Tibial artery (tissue), 4 donors: ENCODE measurements around the gene TBX4.

Experiments used
- DNase-seq, 2 donors: peaks; one replicate each; pipeline ENCODE4 v3.0.0-alpha.2; 2019
- H3K27ac ChIP-seq, 2 donors: fragments of 200-600 bp; sonication (generic) in 1 of 2; 1 replicate in 1 of 2; 2 replicates in 1 of 2; pipeline ENCODE4 v1.5.1; 2018 to 2019; ENCODE audit warnings: mild to moderate bottlenecking in 1 of 2
- H3K27me3 ChIP-seq, 2 donors: fragments of 200-600 bp; sonication (generic) in 1 of 2; one replicate each; pipeline versions ENCODE4 v1.5.1 to v1.6.0; 2016 to 2019
- H3K36me3 ChIP-seq, 3 donors: fragments of 200-600 bp; sonication (generic) in 2 of 3; one replicate each; pipeline ENCODE4 v1.5.1; 2016 to 2019; ENCODE audit warnings: mild to moderate bottlenecking in 2 of 3
- H3K4me1 ChIP-seq, 4 donors: fragments of 200-600 bp; sonication (generic) in 2 of 4; 1 replicate in 3 of 4; 2 replicates in 1 of 4; pipeline ENCODE4 v1.5.1; 2016 to 2019
- H3K4me3 ChIP-seq, 2 donors: fragments of 200-600 bp; sonication (generic) in 1 of 2; 1 replicate in 1 of 2; 2 replicates in 1 of 2; pipeline ENCODE4 v1.5.1; 2018 to 2019; ENCODE audit warnings: mild to moderate bottlenecking in 2 of 2
- H3K9me3 ChIP-seq, 3 donors: fragments of 200-600 bp; sonication (generic) in 1 of 3; one replicate each; pipeline ENCODE4 v1.5.1; 2016 to 2019
- intact Hi-C: fragments of 100-400 bp; cut with DNase I; formaldehyde crosslinking; loops from one replicate; pipeline ENCODE4 v1.15.0; 2023; ENCODE audit warnings: low total_unique reads
- TF ChIP-seq, protein P1 (sequence below), 2 experiments: fragments of 200-600 bp in 1 of 2; fragments of 450-650 bp in 1 of 2; IDR thresholded peaks; one replicate each; pipeline ENCODE4 v1.5.1; 2017 to 2019; ENCODE audit warnings: antibody characterized with exemption in 2 of 2, mild to moderate bottlenecking in 1 of 2, moderate library complexity in 1 of 2

The TBX4 gene

DNA sequence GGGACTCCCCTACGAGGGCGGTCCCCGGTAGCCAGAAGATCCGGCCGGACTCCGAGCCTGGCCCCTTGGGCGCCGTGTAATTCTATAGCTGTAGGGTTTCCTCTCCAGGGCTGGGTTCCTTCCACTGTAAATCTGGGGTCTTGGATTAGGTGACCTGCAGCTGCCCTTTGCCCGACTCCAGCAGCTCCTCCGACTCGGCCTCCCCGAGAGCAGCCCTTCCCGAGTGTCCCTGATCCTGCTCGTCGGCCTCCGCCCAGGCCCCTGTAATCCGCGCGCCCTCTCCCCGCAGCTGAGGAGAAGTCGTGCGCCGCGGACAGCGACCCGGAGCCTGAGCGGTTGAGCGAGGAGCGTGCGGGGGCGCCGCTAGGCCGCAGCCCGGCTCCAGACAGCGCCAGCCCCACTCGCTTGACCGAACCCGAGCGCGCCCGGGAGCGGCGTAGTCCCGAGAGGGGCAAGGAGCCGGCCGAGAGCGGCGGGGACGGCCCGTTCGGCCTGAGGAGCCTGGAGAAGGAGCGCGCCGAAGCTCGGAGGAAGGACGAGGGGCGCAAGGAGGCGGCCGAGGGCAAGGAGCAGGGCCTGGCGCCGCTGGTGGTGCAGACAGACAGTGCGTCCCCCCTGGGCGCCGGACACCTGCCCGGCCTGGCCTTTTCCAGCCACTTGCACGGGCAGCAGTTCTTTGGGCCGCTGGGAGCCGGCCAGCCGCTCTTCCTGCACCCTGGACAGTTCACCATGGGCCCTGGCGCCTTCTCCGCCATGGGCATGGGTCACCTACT is 47.1 kb upstream of the TBX4 start:
- Histone ChIP-seq H3K36me3 (peaks cover 28 to 53% (median 44%) of the 10 kb centered on the region in 3 donors), H3K27ac (peak overlapping the region; percentile 98), H3K4me3 (peak overlapping the region; percentile 77 to 86), H3K27me3 (peaks cover 0 to 2% of the 10 kb centered on the region in 2 donors), H3K9me3 (no peaks in the 10 kb centered on the region), H3K4me1 (peaks cover 0 to 80% (median 61%) of the 10 kb centered on the region in 4 donors)
- intact Hi-C loops: loop anchor here (5.0 kb wide), 2 partner anchors 403 to 503 kb away; no protein-coding TSS in a partner anchor
- TF ChIP-seq, protein P1, sequence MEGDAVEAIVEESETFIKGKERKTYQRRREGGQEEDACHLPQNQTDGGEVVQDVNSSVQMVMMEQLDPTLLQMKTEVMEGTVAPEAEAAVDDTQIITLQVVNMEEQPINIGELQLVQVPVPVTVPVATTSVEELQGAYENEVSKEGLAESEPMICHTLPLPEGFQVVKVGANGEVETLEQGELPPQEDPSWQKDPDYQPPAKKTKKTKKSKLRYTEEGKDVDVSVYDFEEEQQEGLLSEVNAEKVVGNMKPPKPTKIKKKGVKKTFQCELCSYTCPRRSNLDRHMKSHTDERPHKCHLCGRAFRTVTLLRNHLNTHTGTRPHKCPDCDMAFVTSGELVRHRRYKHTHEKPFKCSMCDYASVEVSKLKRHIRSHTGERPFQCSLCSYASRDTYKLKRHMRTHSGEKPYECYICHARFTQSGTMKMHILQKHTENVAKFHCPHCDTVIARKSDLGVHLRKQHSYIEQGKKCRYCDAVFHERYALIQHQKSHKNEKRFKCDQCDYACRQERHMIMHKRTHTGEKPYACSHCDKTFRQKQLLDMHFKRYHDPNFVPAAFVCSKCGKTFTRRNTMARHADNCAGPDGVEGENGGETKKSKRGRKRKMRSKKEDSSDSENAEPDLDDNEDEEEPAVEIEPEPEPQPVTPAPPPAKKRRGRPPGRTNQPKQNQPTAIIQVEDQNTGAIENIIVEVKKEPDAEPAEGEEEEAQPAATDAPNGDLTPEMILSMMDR (IDR thresholded peaks at IDR 0.05): no peak
- DNase-seq: peak in 1 of 2 donors; percentile 70

DNA sequence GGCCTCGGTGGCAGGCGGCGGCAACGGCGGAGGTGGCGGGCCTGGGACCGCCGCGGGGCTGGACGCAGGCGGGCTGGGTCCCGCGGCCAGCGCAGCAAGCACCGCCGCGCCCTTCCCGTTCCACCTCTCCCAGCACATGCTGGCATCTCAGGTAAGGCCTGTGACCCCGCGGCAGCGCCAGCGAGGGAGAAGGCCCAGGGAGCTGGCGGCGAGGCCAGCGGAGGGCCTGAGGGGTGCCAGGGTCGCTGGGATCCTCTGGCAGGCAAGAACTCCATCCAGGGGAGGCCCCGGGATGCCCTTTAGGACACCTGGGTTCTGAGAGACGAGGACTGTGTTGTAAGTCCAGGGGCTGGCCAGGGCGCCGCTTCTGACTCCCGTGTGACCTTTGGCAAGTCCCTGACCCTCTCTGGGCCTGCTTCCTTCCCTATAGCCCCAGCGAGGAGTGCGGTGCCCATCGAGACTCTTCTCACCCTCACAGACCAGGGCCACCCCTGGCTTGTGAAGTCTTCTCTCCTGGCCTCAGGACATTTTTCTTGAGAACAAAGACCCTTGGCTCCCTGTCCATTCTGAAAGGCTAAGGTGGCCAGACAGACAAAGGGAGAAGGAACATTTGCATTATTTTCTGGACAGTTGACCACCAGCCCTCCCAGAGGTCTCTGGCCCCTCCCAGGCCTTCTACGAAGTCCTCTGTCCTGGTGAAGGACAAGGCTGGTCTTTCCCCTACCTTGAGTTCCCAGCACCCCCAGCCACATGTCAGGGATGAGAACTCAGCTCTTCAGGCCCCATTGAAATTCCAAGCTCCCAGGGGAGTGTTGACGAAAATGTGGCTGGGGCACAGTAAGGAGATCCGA is 46.3 kb upstream of the TBX4 start:
- Histone ChIP-seq H3K4me1 (peaks cover 0 to 86% (median 68%) of the 10 kb centered on the region in 4 donors), H3K36me3 (peaks cover 28 to 53% (median 44%) of the 10 kb centered on the region in 3 donors), H3K27ac (peak overlapping the region; percentile 98), H3K9me3 (no peaks in the 10 kb centered on the region), H3K27me3 (peaks cover 0 to 2% of the 10 kb centered on the region in 2 donors), H3K4me3 (peak overlapping the region; percentile 77 to 86)
- intact Hi-C loops: loop anchor here (5.0 kb wide), 1 partner anchor 404 kb away; no protein-coding TSS in a partner anchor
- peak; percentile 19 to 67 for DNase-seq
- TF ChIP-seq, protein P1 (IDR thresholded peaks at IDR 0.05): no peak

DNA sequence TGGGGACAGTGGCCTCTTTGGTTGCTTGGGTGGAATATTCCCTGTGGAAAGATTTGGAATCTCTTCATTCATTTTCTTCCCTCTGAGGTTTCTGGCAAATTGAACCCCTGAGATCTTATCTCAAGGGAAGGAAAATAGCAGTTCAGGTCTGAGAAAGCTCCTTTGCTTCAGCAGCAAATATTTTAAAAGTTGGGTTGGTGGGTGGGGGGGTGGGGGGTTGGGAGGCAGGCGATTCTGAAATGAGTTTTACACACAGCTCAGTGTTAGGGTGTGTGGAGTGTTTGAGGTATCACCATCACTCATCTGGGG is 45.7 kb upstream of the TBX4 start:
- TF ChIP-seq, protein P1 (IDR thresholded peaks at IDR 0.05): no peak
- peaks cover 0 to 86% (median 71%) of the 10 kb centered on the region in 4 donors for H3K4me1 ChIP-seq
- peak overlapping the region; percentile 98 for H3K27ac ChIP-seq
- DNase-seq: no peak
- no peak overlapping the region for H3K4me3 ChIP-seq
- H3K27me3 ChIP-seq: peaks cover 0 to 2% of the 10 kb centered on the region in 2 donors
- peaks cover 28 to 53% (median 44%) of the 10 kb centered on the region in 3 donors for H3K36me3 ChIP-seq
- intact Hi-C loops: loop anchor here (5.0 kb wide), 1 partner anchor 404 kb away; no protein-coding TSS in a partner anchor
- H3K9me3 ChIP-seq: no peaks in the 10 kb centered on the region

DNA sequence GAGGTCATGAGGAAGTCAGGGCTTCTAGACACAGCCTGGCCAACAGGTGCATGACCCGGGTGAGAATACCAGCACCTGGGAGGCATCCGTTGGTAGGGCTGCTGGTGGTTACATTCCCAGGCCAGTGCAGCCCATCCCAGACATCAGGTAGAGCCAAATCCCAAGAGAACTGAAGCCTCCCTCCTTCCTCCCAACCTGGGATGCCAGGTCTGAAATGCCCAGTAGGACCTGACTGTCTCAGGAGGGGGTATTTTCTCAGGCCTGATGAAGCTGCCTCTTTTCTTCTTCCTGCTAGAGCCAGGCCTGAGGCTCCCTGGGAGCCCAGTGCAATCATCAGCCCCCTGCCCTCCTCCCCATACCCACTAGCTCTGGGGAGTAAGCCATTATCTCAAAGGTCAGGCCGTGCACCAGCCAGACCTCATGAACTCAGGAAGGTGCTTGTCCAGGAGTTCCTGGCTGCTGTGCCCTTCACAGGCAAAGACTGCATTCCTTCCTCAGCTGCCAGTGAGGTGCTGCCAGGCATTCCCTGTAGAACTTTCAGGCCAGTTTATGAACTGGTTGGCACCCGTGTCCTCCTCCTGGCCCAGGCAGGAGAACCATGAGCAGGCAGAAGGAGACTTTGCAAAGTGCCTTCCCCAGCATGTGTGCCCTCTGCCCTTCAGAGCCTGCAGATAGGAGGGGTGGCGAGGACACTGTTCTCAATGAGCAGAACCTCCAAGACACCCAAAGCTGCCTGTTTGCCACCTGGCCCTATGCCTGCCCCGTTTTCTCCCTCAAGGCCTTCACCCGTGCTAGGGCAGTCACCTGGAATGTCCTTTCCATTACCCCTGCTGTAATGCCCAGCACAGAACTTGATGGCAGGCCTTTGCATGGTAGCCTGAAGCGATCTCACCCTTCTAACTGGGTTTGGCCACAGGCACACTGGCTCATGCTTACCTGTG is 45.0 kb upstream of the TBX4 start:
- Histone ChIP-seq H3K4me1 (peaks cover 0 to 82% (median 64%) of the 10 kb centered on the region in 4 donors), H3K27ac (peak overlapping the region; percentile 98), H3K9me3 (no peaks in the 10 kb centered on the region), H3K36me3 (peaks cover 28 to 47% (median 44%) of the 10 kb centered on the region in 3 donors), H3K27me3 (peaks cover 0 to 2% of the 10 kb centered on the region in 2 donors), H3K4me3 (no peak overlapping the region)
- intact Hi-C loops: loop anchor here (5.0 kb wide), 1 partner anchor 405 kb away; no protein-coding TSS in a partner anchor
- TF ChIP-seq, protein P1 (IDR thresholded peaks at IDR 0.05): no peak
- peak; percentile 18 to 66 for DNase-seq
